Parathyroid adenoma (tissue), 2 donors: ENCODE measurements around the gene OR2K2.
"Not testable (repeated sequence)": the region's sequence is repeated elsewhere in the genome, so short reads cannot be mapped to it uniquely, and the experiment has no call there.

Experiments
- H2AFZ ChIP-seq: fragments of 300-600 bp; sonication (generic); one replicate; pipeline ENCODE4 v1.7.0; 2017; ENCODE audit warnings: antibody characterized with exemption, mild to moderate bottlenecking
- H3K27ac ChIP-seq: fragments of 300-600 bp; sonication (generic); one replicate; pipeline ENCODE4 v1.7.0; 2017
- H3K27me3 ChIP-seq: fragments of 300-600 bp; sonication (generic); one replicate; pipeline ENCODE4 v1.7.0; 2017; ENCODE audit warnings: low read length; ENCODE audit not compliant: control insufficient read depth, insufficient read depth
- H3K36me3 ChIP-seq: fragments of 300-600 bp; sonication (generic); one replicate; pipeline ENCODE4 v1.7.0; 2017; ENCODE audit warnings: low read length; ENCODE audit not compliant: control insufficient read depth, insufficient read depth
- H3K4me1 ChIP-seq: fragments of 300-600 bp; sonication (generic); one replicate; pipeline ENCODE4 v1.7.0; 2017; ENCODE audit warnings: control low read depth
- H3K4me2 ChIP-seq: fragments of 300-600 bp; sonication (generic); one replicate; pipeline ENCODE4 v1.7.0; 2017; ENCODE audit warnings: low read length
- H3K4me3 ChIP-seq: fragments of 300-600 bp; sonication (generic); one replicate; pipeline ENCODE4 v1.7.0; 2017; ENCODE audit warnings: low read depth, low read length
- H3K79me2 ChIP-seq: fragments of 300-600 bp; sonication (generic); one replicate; pipeline ENCODE4 v1.7.0; 2017; ENCODE audit warnings: control low read depth
- H3K9ac ChIP-seq: fragments of 300-600 bp; sonication (generic); one replicate; pipeline ENCODE4 v1.7.0; 2017; ENCODE audit warnings: mild to moderate bottlenecking
- H3K9me3 ChIP-seq: fragments of 300-600 bp; sonication (generic); one replicate; pipeline ENCODE4 v1.7.0; 2017; ENCODE audit warnings: low read length; ENCODE audit not compliant: control insufficient read depth
- CTCF ChIP-seq: fragments of 300-600 bp; sonication (generic); IDR thresholded peaks from one replicate; pipeline ENCODE4 v1.7.0; 2017; ENCODE audit warnings: antibody characterized with exemption, mild to moderate bottlenecking
- donor health status: primary hyperparathyroidism.

Gene OR2K2

GRCh38 chr9:111350556-111350955 is 20.5 kb upstream of the OR2K2 start:
- no peak overlapping the region for H3K9ac ChIP-seq
- TF ChIP-seq CTCF, result no peak
- no peak overlapping the region for H2AFZ ChIP-seq
- no peaks in the 10 kb centered on the region for H3K27me3 ChIP-seq
- H3K4me2 ChIP-seq, result no peak overlapping the region
- H3K4me3 ChIP-seq, result no peak overlapping the region
- H3K4me1 ChIP-seq, result no peaks in the 10 kb centered on the region
- H3K9me3 ChIP-seq, result no peaks in the 10 kb centered on the region
- H3K27ac ChIP-seq, result no peak overlapping the region
- no peaks in the 10 kb centered on the region for H3K36me3 ChIP-seq
- no peaks in the 10 kb centered on the region for H3K79me2 ChIP-seq

GRCh38 chr9:111349766-111350165 is 19.7 kb upstream of the OR2K2 start:
- Histone ChIP-seq H3K36me3 (no peaks in the 10 kb centered on the region), H2AFZ (no peak overlapping the region), H3K9ac (no peak overlapping the region), H3K4me2 (no peak overlapping the region), H3K9me3 (no peaks in the 10 kb centered on the region), H3K27ac (no peak overlapping the region), H3K27me3 (no peaks in the 10 kb centered on the region), H3K79me2 (no peaks in the 10 kb centered on the region), H3K4me3 (no peak overlapping the region), H3K4me1 (no peaks in the 10 kb centered on the region)
- no peak for TF ChIP-seq CTCF

- H3K9me3 ChIP-seq, result no peaks in the 10 kb centered on the region
- no peak overlapping the region for H3K9ac ChIP-seq
- H3K27ac ChIP-seq, result no peak overlapping the region
- H3K27me3 ChIP-seq, result no peaks in the 10 kb centered on the region
- no peak overlapping the region for H3K4me3 ChIP-seq
- no peak overlapping the region for H3K4me2 ChIP-seq
- H3K4me1 ChIP-seq, result no peaks in the 10 kb centered on the region
- no peaks in the 10 kb centered on the region for H3K36me3 ChIP-seq
- no peaks in the 10 kb centered on the region for H3K79me2 ChIP-seq
- no peak overlapping the region for H2AFZ ChIP-seq
- no peak for TF ChIP-seq CTCF
These were observed 18.8 kb upstream of the OR2K2 start for GRCh38 chr9:111348821-111349271.

- not testable (repeated sequence) for H3K9ac ChIP-seq, H2AFZ ChIP-seq, H3K36me3 ChIP-seq, H3K9me3 ChIP-seq, H3K79me2 ChIP-seq, H3K4me2 ChIP-seq, H3K4me3 ChIP-seq, H3K27ac ChIP-seq, H3K27me3 ChIP-seq, H3K4me1 ChIP-seq
These were observed 4.4 kb upstream of the OR2K2 start for GRCh38 chr9:111334318-111334863.

GRCh38 chr9:111320631-111321030 is 9.4 kb downstream of the OR2K2 start:
- H3K27me3 ChIP-seq, result no peaks in the 10 kb centered on the region
- no peak overlapping the region for H3K27ac ChIP-seq
- H3K79me2 ChIP-seq, result no peaks in the 10 kb centered on the region
- H3K36me3 ChIP-seq, result no peaks in the 10 kb centered on the region
- H3K9ac ChIP-seq, result no peak overlapping the region
- no peak overlapping the region for H2AFZ ChIP-seq
- H3K9me3 ChIP-seq, result no peaks in the 10 kb centered on the region
- no peak overlapping the region for H3K4me2 ChIP-seq
- no peak for TF ChIP-seq CTCF
- H3K4me3 ChIP-seq, result no peak overlapping the region
- no peaks in the 10 kb centered on the region for H3K4me1 ChIP-seq
